Upper lobe of right lung (tissue), 1 donor: ENCODE measurements around the gene KCNMA1. TPM values are rescaled to one million over a fixed set of nuclear protein-coding genes. Genes with fewer than 3 reads are reported as not detected.

ENCODE experiments used
- ATAC-seq: fragments of 200-7000 bp; cut with Tn5 transposase; one replicate; pipeline ENCODE4 v1.9.1; 2020; ENCODE audit warnings: mild to moderate bottlenecking, moderate library complexity
- DNase-seq: peaks from one replicate; pipeline ENCODE4 v3.0.0-alpha.2; 2020
- H3K27ac ChIP-seq: fragments of 200-600 bp; one replicate; pipeline ENCODE4 v1.8.0; 2022
- H3K27me3 ChIP-seq: fragments of 200-600 bp; one replicate; pipeline ENCODE4 v1.8.0; 2022; ENCODE audit warnings: mild to moderate bottlenecking
- H3K36me3 ChIP-seq: fragments of 200-600 bp; one replicate; pipeline ENCODE4 v1.8.0; 2022
- H3K4me1 ChIP-seq: fragments of 200-600 bp; one replicate; pipeline ENCODE4 v1.8.0; 2022
- H3K4me3 ChIP-seq: fragments of 200-600 bp; one replicate; pipeline ENCODE4 v1.8.0; 2022; ENCODE audit warnings: mild to moderate bottlenecking
- H3K9me3 ChIP-seq: fragments of 200-600 bp; one replicate; pipeline ENCODE4 v1.8.0; 2022
- CTCF ChIP-seq: fragments of 200-600 bp; IDR thresholded peaks from one replicate; pipeline ENCODE4 v1.8.0; 2022; ENCODE audit warnings: antibody characterized with exemption
- intact Hi-C: fragments of 100-400 bp; cut with DNase I; formaldehyde crosslinking; loops from one replicate; pipeline ENCODE4 v1.11.0; 2022
- total RNA-seq: library from RNA; stranded (reverse); fragmentation: NEBNext Ultra II Directional; extraction: Animal tissue kit (Norgen Biotek cat#: 25700); gene quantifications from one replicate; pipeline ENCODE4 v1.2.1, GENCODE V29; 2021
- donor health status: DM: no; HTN: yes; CAD: no; lungs with severe emphysema.

The KCNMA1 gene
- total RNA-seq, 1 donor from 2014 or later = 26.3 TPM

- ATAC-seq (peak; percentile 84), DNase-seq (no peak)
- no peak overlapping the region for H3K4me3 ChIP-seq
- no peaks in the 10 kb centered on the region for H3K9me3 ChIP-seq
- TF ChIP-seq CTCF = peak; percentile 88
- no peak overlapping the region for H3K27ac ChIP-seq
- H3K27me3 ChIP-seq = no peaks in the 10 kb centered on the region
- no peaks in the 10 kb centered on the region for H3K36me3 ChIP-seq
- intact Hi-C loops = loop anchor here (10.0 kb wide), 1 partner anchor 107 kb away; no protein-coding TSS in a partner anchor
- H3K4me1 ChIP-seq = no peaks in the 10 kb centered on the region
These were observed 525.7 kb downstream of the KCNMA1 start for GRCh38 chr10:77111611-77112550.

- peaks cover 7% of the 10 kb centered on the region for H3K4me1 ChIP-seq
- H3K27me3 ChIP-seq = no peaks in the 10 kb centered on the region
- intact Hi-C loops = loop anchor here (10.0 kb wide), 1 partner anchor 106 kb away; no protein-coding TSS in a partner anchor
- TF ChIP-seq CTCF = no peak
- H3K27ac ChIP-seq = no peak overlapping the region
- no peaks in the 10 kb centered on the region for H3K36me3 ChIP-seq
- no peak overlapping the region for H3K4me3 ChIP-seq
- ATAC-seq (no peak), DNase-seq (no peak)
- no peaks in the 10 kb centered on the region for H3K9me3 ChIP-seq
These were observed 526.9 kb downstream of the KCNMA1 start for GRCh38 chr10:77110757-77111156.

GRCh38 chr10:77109351-77109994, 528.1 kb downstream of the KCNMA1 start:
- intact Hi-C loops = no loop called here
- Histone ChIP-seq H3K36me3 (no peaks in the 10 kb centered on the region), H3K27me3 (no peaks in the 10 kb centered on the region), H3K4me1 (peaks cover 15% of the 10 kb centered on the region), H3K9me3 (no peaks in the 10 kb centered on the region), H3K27ac (no peak overlapping the region), H3K4me3 (no peak overlapping the region)
- DNase-seq (no peak), ATAC-seq (no peak)
- no peak for TF ChIP-seq CTCF

GRCh38 chr10:77106676-77107075, 530.9 kb downstream of the KCNMA1 start:
- ATAC-seq (no peak), DNase-seq (no peak)
- Histone ChIP-seq H3K4me3 (no peak overlapping the region), H3K9me3 (no peaks in the 10 kb centered on the region), H3K27ac (no peak overlapping the region), H3K36me3 (no peaks in the 10 kb centered on the region), H3K27me3 (no peaks in the 10 kb centered on the region), H3K4me1 (peaks cover 19% of the 10 kb centered on the region)
- TF ChIP-seq CTCF = no peak
- intact Hi-C loops = no loop called here

- H3K27me3 ChIP-seq = no peaks in the 10 kb centered on the region
- no peak for TF ChIP-seq CTCF
- H3K4me1 ChIP-seq = peaks cover 19% of the 10 kb centered on the region
- no peaks in the 10 kb centered on the region for H3K36me3 ChIP-seq
- H3K4me3 ChIP-seq = no peak overlapping the region
- no peak for ATAC-seq
- intact Hi-C loops = no loop called here
- H3K27ac ChIP-seq = no peak overlapping the region
- DNase-seq = no peak
- no peaks in the 10 kb centered on the region for H3K9me3 ChIP-seq
These were observed 531.8 kb downstream of the KCNMA1 start for GRCh38 chr10:77105761-77106221.
